Measurements from ENCODE around the gene GPR171.
"Not testable (repeated sequence)": the region's sequence is repeated elsewhere in the genome, so short reads cannot be mapped to it uniquely, and the experiment has no call there.

GPR171 gene

GRCh38 chr3:151171145-151171757, 31.8 kb downstream of the GPR171 start:
- no peak for DNase-seq

GRCh38 chr3:151169948-151170679, 32.9 kb downstream of the GPR171 start:
- DNase-seq = not testable (repeated sequence)

GRCh38 chr3:151169262-151169947, 33.6 kb downstream of the GPR171 start:
- no peak for DNase-seq

- DNase-seq = peak; percentile 19 to 67
Observed at GRCh38 chr3:151168269-151169094, 34.5 kb downstream of the GPR171 start.

- no peak for DNase-seq
Observed at GRCh38 chr3:151166161-151166560, 36.9 kb downstream of the GPR171 start.

GRCh38 chr3:151165226-151165625, 37.8 kb downstream of the GPR171 start:
- DNase-seq = no peak

- DNase-seq = no peak
Observed at GRCh38 chr3:151159806-151160205, 43.2 kb downstream of the GPR171 start.

GRCh38 chr3:151156618-151157216, 46.3 kb downstream of the GPR171 start:
- peak; percentile 22 to 74 for DNase-seq

GRCh38 chr3:151155409-151156128, 47.4 kb downstream of the GPR171 start:
- no peak for DNase-seq

GRCh38 chr3:151154566-151154965, 48.5 kb downstream of the GPR171 start:
- DNase-seq = no peak

- no peak for DNase-seq
Observed at GRCh38 chr3:151152455-151153079, 50.4 kb downstream of the GPR171 start.

All from NCI-H446 (cell line).